LoVo (cell line): ENCODE results near the gene ZC3H18.
"Not testable (repeated sequence)": the region's sequence is repeated elsewhere in the genome, so short reads cannot be mapped to it uniquely, and the experiment has no call there.

Source experiments
- DNase-seq: peaks from one replicate; pipeline ENCODE4 v3.0.0-alpha.2; 2016; ENCODE audit warnings: low spot score

ZC3H18 gene

GRCh38 chr16:88605186-88606147 is 35.3 kb downstream of the ZC3H18 start:
- DNase-seq, result no peak

DNA sequence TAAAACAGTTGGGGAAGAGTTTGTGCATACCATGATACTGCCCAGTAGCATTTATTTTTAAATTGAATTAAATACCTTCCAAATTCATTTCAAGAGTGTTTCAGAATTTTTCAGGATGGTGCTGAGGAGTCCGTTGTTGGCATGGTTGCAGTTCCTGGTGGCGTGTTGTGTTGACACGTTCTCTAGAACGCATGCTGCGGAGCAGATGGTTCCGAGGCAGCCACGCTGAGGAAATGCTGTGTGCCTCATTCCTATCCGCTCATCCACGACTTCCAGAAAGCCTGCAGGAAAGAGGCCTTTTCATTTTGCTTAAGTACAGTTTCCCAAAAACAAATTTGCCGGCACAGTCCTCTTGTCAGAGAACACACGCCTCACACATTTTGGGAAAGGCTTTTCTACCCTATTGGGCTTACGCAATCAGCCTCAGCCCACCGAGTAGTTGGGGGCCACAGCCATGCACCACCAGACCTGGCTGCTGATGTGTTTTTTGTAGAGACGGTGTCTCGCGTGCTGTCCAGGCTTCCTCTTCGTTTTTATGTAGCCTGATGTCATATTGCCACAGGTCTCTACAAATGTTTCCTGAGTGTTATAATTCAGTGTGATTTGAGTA is 36.0 kb downstream of the ZC3H18 start:
- DNase-seq, result no peak

DNA sequence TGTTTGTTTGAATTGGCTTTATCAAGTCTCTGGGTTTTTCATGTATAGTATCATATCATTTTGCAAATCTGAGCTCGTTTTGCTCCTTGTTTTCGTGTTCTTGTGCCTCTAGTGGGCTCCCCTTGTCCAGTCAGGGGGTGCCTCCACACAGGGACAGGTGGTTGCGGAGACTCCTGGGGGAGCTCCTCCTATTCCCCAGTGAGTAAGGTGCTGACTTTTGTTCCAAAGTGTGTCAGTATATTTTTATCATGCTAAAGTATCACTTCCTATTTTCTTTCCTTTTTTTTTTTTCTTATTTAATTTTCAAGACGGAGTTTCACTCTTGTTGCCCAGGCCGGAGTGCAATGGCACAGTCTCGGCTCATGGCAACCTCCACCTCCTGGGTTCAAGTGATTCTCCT is 37.9 kb downstream of the ZC3H18 start:
- DNase-seq, result no peak

DNA sequence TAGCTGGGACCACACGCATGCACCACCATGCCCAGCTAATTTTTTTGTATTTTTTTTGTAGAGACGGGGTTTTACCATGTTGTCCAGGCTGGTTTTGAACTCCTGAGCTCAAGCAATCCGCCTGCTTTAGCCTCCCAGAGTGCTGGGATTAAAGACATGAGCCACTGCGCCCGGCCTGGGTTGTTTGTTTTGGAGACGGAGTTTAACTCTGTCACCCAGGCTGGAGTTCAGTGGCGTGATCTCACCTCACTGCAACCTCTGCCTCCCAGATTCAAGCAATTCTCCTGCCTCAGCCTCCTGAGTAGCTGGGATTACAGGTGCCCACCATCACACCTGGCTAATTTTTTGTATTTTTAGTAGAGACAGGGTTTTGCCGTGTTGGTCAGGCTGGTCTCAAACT is 39.2 kb downstream of the ZC3H18 start:
- DNase-seq, result not testable (repeated sequence)

GRCh38 chr16:88610080-88610479 is 39.9 kb downstream of the ZC3H18 start:
- DNase-seq, result no peak

DNA sequence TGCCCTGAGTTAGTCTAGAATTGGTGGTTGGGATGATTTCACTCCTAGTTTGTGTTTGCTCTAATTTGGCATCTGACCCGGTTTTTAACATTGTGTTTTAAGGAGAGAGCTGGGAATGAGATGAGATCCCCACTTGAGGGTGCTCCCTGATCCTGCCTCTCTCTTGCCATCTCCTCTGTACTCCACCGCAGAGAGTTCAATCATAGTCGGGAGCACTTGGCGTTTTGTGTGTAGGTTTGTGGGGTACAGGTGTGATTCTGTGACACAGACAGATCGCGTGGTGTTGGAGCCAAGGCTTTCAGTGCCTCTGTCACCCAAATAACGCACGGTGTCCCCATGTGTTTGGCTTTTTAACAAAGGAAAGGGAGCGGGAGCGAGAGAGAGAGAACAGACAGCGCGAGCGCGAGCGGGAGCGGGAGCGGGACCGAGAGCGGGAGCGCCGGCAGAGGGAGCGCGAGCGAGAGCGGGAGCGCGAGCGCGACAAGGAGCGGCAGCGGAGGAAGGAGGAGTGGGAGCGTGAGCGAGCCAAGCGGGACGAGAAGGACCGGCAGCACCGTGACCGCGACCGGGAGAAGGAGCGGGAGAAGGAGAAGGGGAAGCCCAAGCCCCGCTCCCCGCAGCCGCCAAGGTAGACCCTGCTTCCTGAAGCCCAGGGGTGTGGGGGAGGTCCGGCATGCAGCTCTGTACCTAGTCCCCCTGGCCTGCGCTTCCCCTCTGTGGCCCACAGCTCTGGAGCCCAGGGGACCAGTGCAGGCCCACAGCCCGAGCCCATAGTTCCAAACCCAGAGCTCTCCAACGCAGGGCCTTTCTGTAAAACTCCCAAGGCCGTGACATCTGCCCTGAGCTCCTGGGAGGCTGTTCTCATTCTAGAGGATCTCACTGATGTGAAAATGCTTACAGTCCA is 41.0 kb downstream of the ZC3H18 start:
- no peak for DNase-seq

- DNase-seq, result no peak
Observed at GRCh38 chr16:88613293-88613692, 43.1 kb downstream of the ZC3H18 start.

DNA sequence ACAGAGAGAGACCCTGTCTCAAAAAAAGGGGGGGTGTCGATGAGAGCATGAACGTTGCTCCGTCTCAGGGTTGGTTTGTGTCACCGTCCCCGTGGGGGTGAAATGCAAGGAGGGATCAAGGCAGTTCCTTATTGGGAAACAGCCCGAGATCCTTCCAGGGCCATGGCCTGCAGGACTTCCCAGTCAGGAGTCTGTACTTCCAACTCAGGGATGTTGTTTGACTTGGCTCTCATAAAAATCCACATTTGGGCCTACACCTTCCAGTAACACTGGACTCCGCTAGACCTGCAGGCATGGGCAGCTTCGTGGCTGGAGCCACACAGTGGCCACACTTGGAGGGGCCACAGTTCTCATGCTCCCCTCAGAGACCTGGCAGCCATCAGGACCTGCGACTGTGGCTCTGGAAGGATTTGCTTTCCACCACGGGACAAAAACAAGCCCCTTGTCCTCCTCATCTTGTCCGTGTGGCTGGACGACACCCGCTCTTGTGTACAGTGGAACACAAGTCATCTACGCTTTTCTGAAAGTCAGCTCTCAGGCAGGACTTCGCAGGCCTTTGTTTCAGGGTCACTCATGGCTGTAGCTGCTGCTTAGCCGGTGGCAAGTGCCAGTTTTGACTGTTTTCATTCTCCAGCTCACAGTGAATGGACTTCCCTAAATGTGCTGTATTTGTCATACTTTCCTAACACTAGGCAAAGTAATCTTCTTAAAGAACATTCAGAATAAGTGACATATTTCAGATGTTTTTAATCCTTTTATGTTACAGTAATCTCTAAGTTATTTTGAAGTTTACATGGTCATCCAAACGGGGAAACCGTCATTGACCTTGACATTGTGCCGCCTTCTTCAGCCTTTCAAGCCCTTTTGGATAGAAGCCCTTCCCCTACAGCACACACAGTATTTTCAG is 44.0 kb downstream of the ZC3H18 start:
- DNase-seq, result no peak

DNA sequence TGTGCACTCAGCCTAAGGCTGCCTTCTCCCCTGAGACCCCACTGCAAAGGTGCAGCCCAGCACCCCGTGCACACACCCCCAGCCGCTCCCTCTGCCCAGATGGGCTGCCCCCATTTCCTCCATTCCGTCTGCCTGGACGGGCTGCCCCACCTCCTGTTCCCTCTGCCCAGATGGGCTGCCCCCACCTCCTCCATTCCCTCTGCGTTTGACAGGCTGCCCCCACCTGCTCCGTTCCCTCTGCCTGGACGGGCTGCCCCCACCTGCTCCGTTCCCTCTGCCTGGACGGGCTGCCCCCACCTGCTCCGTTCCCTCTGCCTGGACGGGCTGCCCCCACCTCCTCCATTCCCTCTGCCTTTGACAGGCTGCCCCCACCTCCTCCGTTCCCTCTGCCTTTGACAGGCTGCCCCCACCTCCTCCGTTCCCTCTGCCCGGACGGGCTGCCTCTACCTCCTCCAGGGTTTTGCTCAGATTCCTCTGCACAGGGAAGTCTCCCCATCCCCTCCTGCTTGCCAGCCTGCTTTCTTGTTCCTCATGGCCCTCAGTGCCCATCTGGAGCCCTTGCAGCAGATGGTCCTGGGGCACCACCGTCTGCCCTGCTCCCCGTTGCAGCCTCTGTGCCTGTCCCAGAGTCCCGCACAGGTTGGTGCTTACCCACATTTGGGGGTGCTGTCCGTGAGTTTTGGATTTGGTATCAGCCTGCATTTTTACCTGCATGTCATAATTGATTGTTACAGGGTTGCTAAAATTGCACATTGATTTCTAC is 44.8 kb downstream of the ZC3H18 start:
- DNase-seq, result no peak

DNA sequence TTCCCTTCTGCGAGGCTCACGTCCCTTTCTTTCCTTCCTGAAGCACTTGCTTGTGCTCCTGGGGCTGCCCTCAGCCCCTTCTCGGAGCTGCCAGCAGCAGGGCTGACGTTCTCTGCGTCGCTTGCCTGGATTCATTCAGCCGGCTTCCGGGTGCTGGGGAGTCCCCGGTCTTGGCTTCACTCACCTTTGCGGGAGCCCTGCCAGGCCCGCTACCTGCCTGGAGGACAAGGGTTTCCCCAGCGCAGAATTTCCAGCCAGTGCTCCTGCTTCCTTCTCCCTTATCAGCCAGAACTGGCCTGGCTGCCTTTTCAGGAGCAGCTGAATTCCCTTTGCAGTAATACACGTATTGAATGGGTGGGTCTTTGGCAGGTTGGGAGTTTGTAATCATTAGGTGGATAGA is 46.1 kb downstream of the ZC3H18 start:
- DNase-seq, result no peak

- DNase-seq, result no peak
Observed at GRCh38 chr16:88616736-88617135, 46.5 kb downstream of the ZC3H18 start.

- no peak for DNase-seq
Observed at GRCh38 chr16:88617268-88618031, 47.2 kb downstream of the ZC3H18 start.

DNA sequence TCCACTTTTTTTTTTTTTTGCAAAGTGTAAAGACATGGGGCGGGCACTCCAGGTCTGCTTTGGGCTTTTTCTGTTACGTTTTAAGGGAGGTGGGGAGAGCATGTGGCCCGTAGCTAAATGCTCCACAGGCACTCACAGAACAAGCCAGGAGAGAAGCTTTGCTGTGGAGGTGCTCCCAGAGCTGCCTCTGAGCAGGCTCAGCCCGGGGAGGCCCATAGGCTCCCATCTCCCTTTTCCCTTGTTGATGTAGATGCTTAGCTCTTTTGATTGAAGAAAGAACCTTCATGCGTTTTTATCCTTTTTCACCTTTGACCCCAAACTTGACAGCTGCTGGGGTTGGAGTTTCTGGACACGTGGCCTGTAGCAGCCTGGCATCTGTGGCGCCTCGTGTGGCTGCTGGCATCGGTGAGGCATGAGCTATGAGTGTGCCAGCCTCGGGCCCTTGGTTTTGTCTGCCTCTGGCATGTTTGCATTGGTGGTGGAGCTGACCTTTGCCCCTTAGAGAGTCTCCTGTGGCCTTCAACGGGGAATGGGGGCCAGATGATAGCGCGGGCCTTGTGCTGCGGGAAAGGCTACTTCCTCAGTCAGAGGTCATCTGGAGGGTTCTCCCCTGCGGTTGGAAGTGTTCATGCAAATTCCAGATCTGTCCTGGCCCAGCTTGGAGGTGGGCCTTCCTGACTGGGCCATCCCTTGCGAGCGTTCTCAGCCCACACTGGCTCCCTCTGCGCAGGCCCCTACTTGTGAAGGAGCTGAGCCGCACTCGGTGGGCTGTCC is 48.2 kb downstream of the ZC3H18 start:
- no peak for DNase-seq

- DNase-seq, result no peak
Observed at GRCh38 chr16:88618956-88619667, 48.9 kb downstream of the ZC3H18 start.

DNA sequence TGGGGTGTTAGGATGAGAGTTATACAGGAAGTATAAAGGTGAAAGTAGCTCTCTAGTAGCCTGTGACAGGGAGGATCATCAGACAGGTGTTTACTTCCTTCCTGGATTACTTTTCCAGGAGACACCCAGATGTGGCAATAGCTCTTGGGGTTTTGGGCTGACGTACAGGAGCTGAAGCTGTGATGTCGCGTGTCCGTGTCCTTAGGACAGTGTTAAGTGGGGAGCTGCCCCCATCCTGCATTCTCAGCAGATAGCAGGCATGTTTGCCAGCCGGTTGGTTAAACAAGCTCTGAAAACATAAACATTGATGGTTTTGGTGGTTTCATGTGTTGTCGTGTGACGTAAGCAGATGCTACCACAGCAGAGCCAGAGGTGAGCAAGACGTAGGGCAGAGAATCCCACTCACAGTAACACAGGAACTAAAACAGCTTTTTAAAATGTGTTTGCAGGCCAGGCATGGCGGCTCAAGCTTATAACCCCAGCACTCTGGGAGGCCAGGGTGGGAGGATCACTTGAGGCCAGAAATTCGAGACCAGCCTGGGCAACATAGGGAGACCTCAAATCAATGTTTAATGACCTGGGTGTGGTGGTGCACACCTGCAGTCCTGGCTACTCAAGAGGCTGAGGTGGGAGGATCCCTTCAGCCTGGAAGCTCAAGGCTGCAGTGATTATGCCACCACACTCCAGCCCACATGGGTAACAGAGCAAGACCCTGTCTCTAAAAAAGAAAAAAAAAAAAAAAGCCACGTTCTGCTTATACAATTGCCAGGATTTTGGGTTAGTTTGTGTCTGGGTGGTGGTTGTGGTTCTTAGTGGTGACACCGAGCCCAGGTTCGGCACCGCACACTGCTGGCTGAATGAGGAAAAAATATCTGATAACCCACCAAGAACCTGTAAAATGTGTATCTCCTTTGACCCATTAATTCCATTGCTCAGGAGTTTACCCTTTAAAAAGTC is 49.9 kb downstream of the ZC3H18 start:
- no peak for DNase-seq

DNA sequence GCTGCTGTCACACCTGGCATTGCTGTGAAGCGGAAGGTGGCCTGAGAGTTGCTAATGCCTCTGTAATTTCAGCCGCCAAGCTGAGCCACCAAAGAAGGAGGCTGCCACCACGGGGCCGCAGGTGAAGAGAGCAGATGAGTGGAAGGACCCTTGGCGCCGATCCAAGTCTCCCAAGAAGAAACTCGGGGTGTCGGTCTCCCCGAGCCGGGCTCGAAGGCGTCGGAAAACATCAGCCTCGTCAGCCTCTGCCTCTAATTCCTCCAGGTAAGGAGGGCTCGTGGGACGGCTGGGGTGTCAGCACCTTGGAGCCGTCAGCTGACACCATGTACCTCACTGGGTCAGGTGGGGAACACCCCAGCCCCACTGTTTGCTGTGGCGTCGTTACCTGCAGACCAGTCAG is 51.9 kb downstream of the ZC3H18 start:
- DNase-seq, result no peak

DNA sequence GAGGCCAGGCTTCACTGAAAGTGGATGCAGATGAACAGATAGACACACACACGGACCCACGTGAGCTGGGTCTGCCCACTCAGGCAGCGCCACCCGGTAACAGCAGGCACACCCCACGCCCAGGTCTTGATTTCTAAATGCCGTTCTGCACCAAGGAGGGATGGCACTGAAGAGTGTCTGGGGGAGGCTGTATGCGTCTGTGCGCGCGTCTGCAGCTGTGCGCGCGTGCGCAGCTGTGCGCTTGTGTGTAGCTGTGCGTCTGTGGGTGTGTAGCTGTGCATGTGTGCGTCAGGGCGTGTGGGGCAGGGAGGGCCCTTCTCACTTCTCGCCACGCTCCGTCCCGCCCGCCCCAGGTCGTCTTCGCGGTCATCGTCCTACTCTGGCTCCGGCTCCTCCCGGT is 52.7 kb downstream of the ZC3H18 start:
- DNase-seq, result no peak
